HCT116 (cell line): ENCODE measurements around the gene BRAT1. TPM values are rescaled to one million over a fixed set of nuclear protein-coding genes. Genes with fewer than 3 reads are reported as not detected.

Source experiments
- ATAC-seq: fragments of 200-7000 bp; cut with Tn5 transposase; 2 replicates; pipeline ENCODE4 v1.9.1; 2020; ENCODE audit warnings: mild to moderate bottlenecking, moderate library complexity
- BruUV-seq: library from RNA; stranded (reverse); fragments of 400-500 nt; replicated peaks from 2 replicates; lab custom pipeline; 2021; lab: Mats Ljungman, UMichigan
- CTCF ChIA-PET: fragments of 300-600 bp; sonication (Branson Sonifier 250); formaldehyde crosslinking; loops from one replicate; lab custom pipeline; 2021; ENCODE audit warnings: antibody characterized with exemption; lab: Charles Lee
- POLR2A ChIA-PET: fragments of 300-600, 350-600 bp; sonication (Branson Sonifier 250); formaldehyde crosslinking; loops from one replicate; lab custom pipeline; 2021; ENCODE audit warnings: antibody characterized with exemption; lab: Charles Lee
- RAD21 ChIA-PET, 2 experiments: fragments of 300-600 bp; sonication (Branson Sonifier 250); formaldehyde crosslinking; loops; one replicate each; lab custom pipeline; 2023; ENCODE audit warnings: low total read pairs in 2 of 2; ENCODE audit not compliant: uncharacterized antibody in 2 of 2, unreplicated experiment in 2 of 2, low non-redundant PET in 1 of 2; lab: Charles Lee
- DNase-seq: peaks from one replicate; pipeline ENCODE4 v3.0.0-alpha.2; 2010; ENCODE audit warnings: low read depth, low spot score
- H2AFZ ChIP-seq: fragments of 200-600 bp; shearing (Covaris generic), sonication (generic); 2 replicates; pipeline ENCODE4 v1.6.1; 2017; ENCODE audit warnings: low read depth, mixed run types, mixed read lengths, antibody characterized with exemption, low read length; ENCODE audit not compliant: poor library complexity, severe bottlenecking
- H3K27ac ChIP-seq: 2 replicates; pipeline ENCODE4 v1.5.1; 2012; ENCODE audit warnings: low read depth, low read length
- H3K27me3 ChIP-seq: fragments of 200-600 bp; sonication (generic); 2 replicates; pipeline ENCODE4 v1.6.1; 2016; ENCODE audit warnings: mixed run types, low read length, mixed read lengths; ENCODE audit not compliant: insufficient read depth
- H3K36me3 ChIP-seq, 2 experiments: fragments of 200-500 bp in 1 of 2; fragments of 200-600 bp in 1 of 2; sonication (Bioruptor generic) in 1 of 2; sonication (generic) in 1 of 2; 2 replicates each; pipeline versions ENCODE4 v1.5.1 to v1.6.1; 2014 to 2016; ENCODE audit warnings: low read length in 2 of 2, inconsistent platforms in 1 of 2, mixed read lengths in 1 of 2, mixed run types in 1 of 2; ENCODE audit not compliant: insufficient read depth in 2 of 2, control insufficient read depth in 1 of 2
- H3K4me1 ChIP-seq, 2 experiments: fragments of 200-600 bp in 1 of 2; sonication (generic) in 1 of 2; 2 replicates each; pipeline versions ENCODE4 v1.5.1 to v1.6.1; 2012 to 2017; ENCODE audit warnings: low read length in 2 of 2, inconsistent platforms in 1 of 2, mild to moderate bottlenecking in 1 of 2, mixed read lengths in 1 of 2, mixed run types in 1 of 2, moderate library complexity in 1 of 2; ENCODE audit not compliant: insufficient read depth in 2 of 2, control insufficient read depth in 1 of 2
- H3K4me2 ChIP-seq: fragments of 200-600 bp; sonication (generic); 2 replicates; pipeline ENCODE4 v1.6.1; 2017; ENCODE audit warnings: mixed run types, low read length, mixed read lengths
- H3K4me3 ChIP-seq, 2 experiments: fragments of 200-600 bp in 1 of 2; sonication (generic) in 1 of 2; replicated peaks in 1 of 2; 2 replicates each; pipeline ENCODE4 v1.5.1; 2011 to 2016; ENCODE audit warnings: low read length in 2 of 2, control low read depth in 1 of 2, low read depth in 1 of 2, mild to moderate bottlenecking in 1 of 2, mixed read lengths in 1 of 2, mixed run types in 1 of 2
- H3K79me2 ChIP-seq: fragments of 200-600 bp; sonication (generic); 2 replicates; pipeline ENCODE4 v1.6.1; 2017; ENCODE audit warnings: mild to moderate bottlenecking, mixed run types, low read length, moderate library complexity, mixed read lengths; ENCODE audit not compliant: insufficient read depth
- H3K9ac ChIP-seq: fragments of 200-600 bp; sonication (generic); 2 replicates; pipeline ENCODE4 v1.6.1; 2016; ENCODE audit warnings: low read length, mixed read lengths
- H3K9me2 ChIP-seq: fragments of 200-600 bp; sonication (generic), shearing (Covaris generic); 2 replicates; pipeline ENCODE4 v1.6.1; 2017; ENCODE audit warnings: mixed run types, mild to moderate bottlenecking, moderate library complexity; ENCODE audit not compliant: insufficient read depth
- H3K9me3 ChIP-seq, 2 experiments: fragments of 200-500 bp in 1 of 2; fragments of 200-600 bp in 1 of 2; sonication (Bioruptor generic) in 1 of 2; sonication (generic) in 1 of 2; 2 replicates each; pipeline ENCODE4 v1.6.1; 2014 to 2017; ENCODE audit warnings: low read length in 2 of 2, mixed read lengths in 2 of 2, inconsistent platforms in 1 of 2, low read depth in 1 of 2, mild to moderate bottlenecking in 1 of 2, mixed run types in 1 of 2, moderate library complexity in 1 of 2; ENCODE audit not compliant: control insufficient read depth in 1 of 2, insufficient read depth in 1 of 2
- H4K20me1 ChIP-seq: fragments of 200-600 bp; sonication (generic), shearing (Covaris generic); 2 replicates; pipeline ENCODE4 v1.6.1; 2017; ENCODE audit warnings: mixed run types, mild to moderate bottlenecking, moderate library complexity; ENCODE audit not compliant: insufficient read depth
- CBX3 ChIP-seq: IDR thresholded peaks from 2 replicates; pipeline ENCODE4 v1.6.1; 2012; ENCODE audit warnings: low read depth
- CEBPB ChIP-seq: IDR thresholded peaks from 2 replicates; pipeline ENCODE4 v1.6.1; 2012; ENCODE audit warnings: low read depth
- EZH2 ChIP-seq: fragments of 200-600 bp; sonication (generic); IDR thresholded peaks from 2 replicates; pipeline ENCODE4 v1.6.1; 2017; ENCODE audit warnings: antibody characterized with exemption, mixed run types
- EZH2phosphoT487 ChIP-seq: fragments of 200-600 bp; IDR thresholded peaks from 2 replicates; pipeline ENCODE4 v1.6.1; 2018; ENCODE audit warnings: antibody characterized with exemption, borderline replicate concordance
- FOSL1 ChIP-seq: IDR thresholded peaks from 2 replicates; pipeline ENCODE4 v1.6.1; 2012; ENCODE audit warnings: low read depth
- JUND ChIP-seq: IDR thresholded peaks from 2 replicates; pipeline ENCODE4 v1.6.1; 2012
- POLR2AphosphoS5 ChIP-seq: IDR thresholded peaks from 2 replicates; pipeline ENCODE4 v1.6.1; 2011; ENCODE audit warnings: mild to moderate bottlenecking, low read depth, low read length, moderate library complexity
- RAD21 ChIP-seq: IDR thresholded peaks from 2 replicates; pipeline ENCODE4 v1.6.1; 2012; ENCODE audit warnings: low read depth, mild to moderate bottlenecking
- SIN3A ChIP-seq: IDR thresholded peaks from 2 replicates; pipeline ENCODE4 v1.6.1; 2012; ENCODE audit warnings: low read depth
- SP1 ChIP-seq: IDR thresholded peaks from 2 replicates; pipeline ENCODE4 v1.6.1; 2012; ENCODE audit warnings: low read depth
- SRF ChIP-seq: IDR thresholded peaks from 2 replicates; pipeline ENCODE4 v1.6.1; 2012; ENCODE audit warnings: low read depth
- TCF7L2 ChIP-seq: IDR thresholded peaks from 2 replicates; pipeline ENCODE4 v1.7.0; 2011; ENCODE audit warnings: borderline replicate concordance, inconsistent platforms; ENCODE audit not compliant: insufficient read depth, insufficient read length; ENCODE audit errors: extremely low read depth
- YY1 ChIP-seq: IDR thresholded peaks from 2 replicates; pipeline ENCODE4 v1.6.1; 2011; ENCODE audit warnings: low read length, low read depth, moderate library complexity, mild to moderate bottlenecking; ENCODE audit not compliant: insufficient replicate concordance; ENCODE audit errors: extremely low read depth
- ZBTB33 ChIP-seq: IDR thresholded peaks from 2 replicates; pipeline ENCODE4 v1.6.1; 2011; ENCODE audit warnings: mild to moderate bottlenecking, low read length, moderate library complexity; ENCODE audit not compliant: insufficient replicate concordance; ENCODE audit errors: extremely low read depth
- ZFX ChIP-seq: fragments of 450-650 bp; IDR thresholded peaks from 2 replicates; pipeline ENCODE4 v1.6.1; 2017
- intact Hi-C: fragments of 100-400 bp; cut with micrococcal nuclease; formaldehyde crosslinking; loops from 2 replicates; pipeline ENCODE4 v1.10.0; 2022
- total RNA-seq: library from RNA; stranded (reverse); gene quantifications from one replicate; pipeline ENCODE4 v1.2.1, GENCODE V29; 2021; ENCODE audit not compliant: unreplicated experiment

BRAT1 gene
- total RNA-seq, 1 experiment from 2014 or later: 47.6 TPM

DNA sequence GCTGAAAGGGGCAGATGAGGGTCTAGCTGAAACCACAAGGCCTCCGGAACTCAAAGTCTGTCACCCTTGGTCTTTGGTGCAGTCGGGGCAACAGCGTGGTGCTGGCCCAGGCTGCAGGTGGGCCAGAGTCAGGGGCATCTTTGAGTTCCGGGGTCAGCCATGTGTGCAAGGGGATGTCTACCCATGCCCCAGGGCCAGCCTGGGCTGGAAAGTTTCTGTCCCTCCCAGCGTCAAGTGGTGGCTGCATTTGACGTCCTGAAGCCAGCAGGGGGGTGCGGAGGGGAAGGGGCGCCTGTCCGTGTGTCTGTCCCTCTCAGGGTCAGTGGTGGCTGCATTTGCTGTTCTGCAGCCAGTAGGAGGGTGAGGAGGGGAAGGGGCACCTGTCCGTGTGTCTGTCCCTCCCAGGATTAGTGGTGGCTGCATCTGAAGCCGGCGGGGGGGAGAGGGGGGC lies 638 bp downstream of the BRAT1 start (continued):
- TF ChIP-seq YY1: no peak

DNA sequence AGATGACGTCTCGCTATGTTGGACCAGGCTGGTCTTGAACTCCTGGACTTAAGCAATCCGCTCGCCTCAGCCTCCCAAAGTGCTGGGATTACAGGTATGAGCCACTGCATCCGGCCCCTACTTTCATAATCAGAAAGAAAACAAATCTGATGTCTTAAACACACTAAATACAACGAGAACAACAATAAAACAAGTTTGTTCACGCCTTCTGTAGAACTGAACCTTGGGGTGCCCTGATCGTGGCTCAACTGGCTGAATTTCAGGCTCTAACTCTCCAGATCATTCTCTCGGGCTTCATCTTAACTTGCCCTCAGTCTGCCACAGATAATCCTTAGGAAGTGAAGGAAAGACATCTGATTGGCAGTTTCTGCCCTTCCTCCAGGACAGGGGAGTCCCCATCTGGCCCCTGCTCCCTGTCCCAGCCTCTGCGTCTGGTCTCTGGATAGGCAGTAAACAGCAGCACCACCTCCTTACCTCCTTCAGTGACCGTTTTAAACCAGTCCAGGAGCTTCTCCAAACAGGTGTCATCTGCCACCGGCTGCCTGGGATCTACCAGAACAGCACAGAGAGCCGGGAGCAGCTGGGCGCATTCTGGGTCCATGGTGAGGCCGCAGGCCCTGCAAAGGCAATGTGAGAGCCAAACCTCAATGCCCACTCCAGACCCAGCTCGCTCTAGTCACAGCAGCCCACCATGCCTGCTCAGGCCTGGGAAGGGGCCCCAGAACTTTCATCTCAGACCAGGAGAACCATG lies 1.3 kb downstream of the BRAT1 start:
- peak overlapping the region; percentile 100 for H3K27ac ChIP-seq
- RAD21 ChIA-PET: no interaction called here
- CTCF ChIA-PET: no interaction called here
- peaks cover 9 to 13% of the 10 kb centered on the region in 2 experiments; a peak in 2 of 4 replicates for H3K36me3 ChIP-seq
- no peak overlapping the region for H2AFZ ChIP-seq
- peaks cover 31% of the 10 kb centered on the region for H3K79me2 ChIP-seq
- H3K4me3 ChIP-seq: peak overlapping the region; percentile 57 to 88
- peak overlapping the region; percentile 89 for H3K9ac ChIP-seq
- ATAC-seq (no peak), DNase-seq (no peak)
- TSS peak; percentile 40 for BruUV-seq
- peaks cover 19 to 38% of the 10 kb centered on the region in 2 experiments for H3K4me1 ChIP-seq
- H3K4me2 ChIP-seq: peak overlapping the region; percentile 99
- TF ChIP-seq RAD21 (no peak), EZH2phosphoT487 (no peak), CEBPB (no peak), CBX3 (no peak), JUND (no peak), SIN3A (no peak)
- H3K27me3 ChIP-seq: no peaks in the 10 kb centered on the region
- no peaks in the 10 kb centered on the region for H3K9me2 ChIP-seq
- intact Hi-C loops: no loop called here
- no peaks in the 10 kb centered on the region for H4K20me1 ChIP-seq
- H3K9me3 ChIP-seq: no peaks in the 10 kb centered on the region
- POLR2A ChIA-PET: interaction anchor here (0.8 kb wide), 1 partner anchor 78 kb away, joined by 4 read pairs; no protein-coding TSS in a partner anchor

- DNase-seq (no peak), ATAC-seq (no peak)
- Histone ChIP-seq H4K20me1 (no peaks in the 10 kb centered on the region), H3K36me3 (peaks cover 10 to 16% of the 10 kb centered on the region in 2 experiments; a peak in 3 of 4 replicates), H3K79me2 (peaks cover 31% of the 10 kb centered on the region), H3K4me2 (peak overlapping the region; percentile 99; the same call in 1 of the 2 replicates), H3K9me2 (no peaks in the 10 kb centered on the region), H3K9me3 (no peaks in the 10 kb centered on the region), H3K4me1 (peaks cover 15 to 32% of the 10 kb centered on the region in 2 experiments), H3K4me3 (no peak overlapping the region), H3K27me3 (no peaks in the 10 kb centered on the region), H3K9ac (no peak overlapping the region), H2AFZ (no peak overlapping the region), H3K27ac (no peak overlapping the region)
- TF ChIP-seq FOSL1: no peak
- TF ChIP-seq TCF7L2: no peak
- no peak for TF ChIP-seq ZFX
- no peak for TF ChIP-seq CEBPB
- no peak for TF ChIP-seq SRF
- no peak for TF ChIP-seq SP1
- no peak for TF ChIP-seq POLR2AphosphoS5
- TF ChIP-seq YY1: no peak
- TF ChIP-seq EZH2: no peak
- no peak for TF ChIP-seq ZBTB33
- CTCF ChIA-PET: no interaction called here
- intact Hi-C loops: no loop called here
- RAD21 ChIA-PET: no interaction called here
- POLR2A ChIA-PET: interaction anchor here (0.8 kb wide), 1 partner anchor 79 kb away, joined by 4 read pairs; no protein-coding TSS in a partner anchor
- no TSS peak for BruUV-seq
Measured at GRCh38 chr7:2553108-2553507, 2.2 kb downstream of the BRAT1 start.
